ENCODE results near the gene MCU. TPM values are rescaled to one million over a fixed set of nuclear protein-coding genes. Genes with fewer than 3 reads are reported as not detected.

Gene MCU
- total and polyA plus RNA-seq, 2 of the 8 experiments (the other 6 are each of a cell fraction or from before 2014, with no cell fraction given), result 51.6 to 62.2 TPM

- no peak overlapping the region for H2BK120ac ChIP-seq (replicated peaks; ENCODE audit: low read depth, low read length)
- no peaks in the 10 kb centered on the region for H3K27me3 ChIP-seq (replicated peaks in 1 of 4; ENCODE audit: control insufficient read depth in 3 of 4, extremely low read depth in 1 of 4, insufficient read depth in 3 of 4, low read length in 3 of 4)
- H2AK5ac ChIP-seq (ENCODE audit: low read depth, low read length), result no peak overlapping the region
- H2AFZ ChIP-seq (ENCODE audit: low read length), result no peak overlapping the region
- H3K23me2 ChIP-seq (ENCODE audit: low read depth, low read length), result no peaks in the 10 kb centered on the region
- WGBS, 2 experiments (ENCODE audit: extremely low coverage in 1 of 2, insufficient coverage in 1 of 2, insufficient read length in 1 of 2, insufficient replicate concordance in 2 of 2, low coverage in 1 of 2, low lambda C conversion rate in 2 of 2, missing lambda C conversion rate in 1 of 2), result 68% methylated on average over 2 of the region's 2 CpGs; no CpG with 5 or more reads in 1 of the 2 experiments
- no peak overlapping the region for H2BK20ac ChIP-seq (ENCODE audit: low read length)
- no peak overlapping the region for H3K14ac ChIP-seq (ENCODE audit: insufficient read length)
- ChIA-PET POLR2A (ENCODE audit: partially characterized antibody) (interaction anchor here (1.4 kb wide), 1 partner anchor 475 kb away, joined by 4 read pairs; the partner anchor contains the start of gene DNAJB12), CTCF (ENCODE audit: partially characterized antibody) (interaction anchor here (0.9 to 1.7 kb wide), 2 partner anchors 466 to 469 kb away, joined by 3 to 4 read pairs; no protein-coding TSS in a partner anchor)
- H2BK5ac ChIP-seq (ENCODE audit: low read depth, low read length), result no peak overlapping the region
- peaks cover 0 to 25% of the 10 kb centered on the region in 2 experiments; a peak in 2 of 4 replicates for H3K79me2 ChIP-seq (ENCODE audit: control insufficient read depth in 1 of 2, insufficient read depth in 2 of 2, low read length in 2 of 2)
- peaks cover 0 to 4% (median 3%) of the 10 kb centered on the region in 4 experiments; a peak in 3 of 7 replicates for H3K4me1 ChIP-seq (replicated peaks in 1 of 4; ENCODE audit: control insufficient read depth in 3 of 4, insufficient read depth in 4 of 4, low read length in 3 of 4)
- H4K5ac ChIP-seq (ENCODE audit: insufficient read length, low read depth, low read length), result no peak overlapping the region
- no peak overlapping the region for H4K91ac ChIP-seq (replicated peaks; ENCODE audit: insufficient read length, low read length)
- no peak overlapping the region for H3K4me3 ChIP-seq (ENCODE audit: extremely low read depth in 1 of 4, insufficient read depth in 2 of 4, low read depth in 3 of 4, low read length in 4 of 4)
- no peak overlapping the region for H4K8ac ChIP-seq (ENCODE audit: extremely low read depth, insufficient read depth, low read length)
- TF ChIP-seq ATF3 (IDR thresholded peaks at IDR 0.05; ENCODE audit: insufficient read depth, low read depth, low read length) (no peak), HDAC6 (IDR thresholded peaks at IDR 0.05; ENCODE audit: low read depth, low read length) (no peak), FOSL1 (IDR thresholded peaks at IDR 0.05; ENCODE audit: insufficient read depth, low read depth, low read length) (no peak), SUZ12 (IDR thresholded peaks at IDR 0.05; ENCODE audit: low read length) (no peak), SRF (IDR thresholded peaks at IDR 0.05; ENCODE audit: low read depth, low read length) (no peak), E2F6 (IDR thresholded peaks at IDR 0.05) (no peak)
- H2BK12ac ChIP-seq (ENCODE audit: low read depth, low read length), result no peak overlapping the region
- no peak overlapping the region for H3K18ac ChIP-seq (ENCODE audit: extremely low read depth, low read length)
- no peaks in the 10 kb centered on the region for H3K79me1 ChIP-seq (ENCODE audit: low read depth, low read length)
- no peaks in the 10 kb centered on the region for H4K20me1 ChIP-seq (replicated peaks in 1 of 2; ENCODE audit: control insufficient read depth in 1 of 2, insufficient read depth in 2 of 2, low read length in 2 of 2)
- H2BK15ac ChIP-seq (ENCODE audit: low read length), result no peak overlapping the region
- no peak overlapping the region for H3K56ac ChIP-seq (replicated peaks; ENCODE audit: insufficient read length, low read depth, low read length)
- DNase-seq (ENCODE audit: low read depth in 1 of 2, low spot score in 2 of 2), result no peak
- H3K4me2 ChIP-seq (ENCODE audit: insufficient read depth in 1 of 2, low read depth in 2 of 2, low read length in 2 of 2), result no peak overlapping the region
- H3K9me3 ChIP-seq (ENCODE audit: insufficient read depth in 2 of 2, low read depth in 1 of 2, low read length in 1 of 2), result no peaks in the 10 kb centered on the region
- peaks cover 0 to under 1% (median 0%) of the 10 kb centered on the region in 4 experiments; a peak in 1 of 8 replicates for H3K36me3 ChIP-seq (ENCODE audit: control insufficient read depth in 2 of 4, insufficient read depth in 4 of 4, low read length in 3 of 4)
- FAIRE-seq, result no peak
- no peak overlapping the region for H3K4ac ChIP-seq (replicated peaks; ENCODE audit: insufficient read length, low read depth, low read length)
- H3K23ac ChIP-seq (ENCODE audit: insufficient read length), result no peak overlapping the region
- H3K27ac ChIP-seq (ENCODE audit: low read depth, low read length), result no peak overlapping the region
- H3K9ac ChIP-seq (replicated peaks in 1 of 4; ENCODE audit: extremely low read depth in 1 of 4, low read depth in 3 of 4, low read length in 3 of 4), result no peak overlapping the region
Measured at GRCh38 chr10:72830625-72831024, 138.7 kb downstream of the MCU start.
